ENCODE results near the gene ITGB1. TPM values are rescaled to one million over a fixed set of nuclear protein-coding genes. Genes with fewer than 3 reads are reported as not detected.

Gene ITGB1
- total and polyA plus RNA-seq, 9 donors: 207 to 517 (median 276) TPM

- Histone ChIP-seq H3K36me3 (no peaks in the 10 kb centered on the region), H3K9me3 (no peaks in the 10 kb centered on the region), H3K27ac (no peak overlapping the region), H3K4me1 (ENCODE audit: insufficient read depth) (peaks cover 9% of the 10 kb centered on the region), H3K4me3 (no peak overlapping the region), H3K27me3 (no peaks in the 10 kb centered on the region)
- WGBS, 3 donors: 19 to 34% (median 24%) methylated on average over 3 of the region's 3 CpGs
- no peak for DNase-seq
- intact Hi-C loops (cut with DNase I): no loop called here
- TF ChIP-seq POLR2A (IDR thresholded peaks at IDR 0.05): no peak
- no peak for TF ChIP-seq CTCF (IDR thresholded peaks at IDR 0.05)
- TF ChIP-seq EP300 (IDR thresholded peaks at IDR 0.05): no peak
Observed at GRCh38 chr10:32948451-32948850, 9.6 kb downstream of the ITGB1 start.

DNA sequence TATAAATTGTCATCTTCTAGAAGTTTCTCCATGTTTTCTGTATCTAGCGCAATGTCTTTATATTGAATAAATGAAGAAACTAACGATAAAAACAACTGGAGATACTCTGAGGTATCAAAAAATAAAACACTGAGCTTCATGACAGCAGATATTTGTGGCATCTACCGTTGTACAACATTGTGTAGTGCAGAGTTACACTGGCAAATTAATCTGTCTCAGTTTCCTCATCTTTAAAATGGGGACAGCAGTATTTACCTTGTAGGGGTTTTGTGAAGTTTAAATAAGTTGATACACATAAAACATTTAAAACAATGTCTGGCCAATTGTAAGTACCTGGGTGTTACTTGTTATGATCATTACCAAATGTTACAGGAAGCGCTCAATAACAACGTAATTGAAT, 10.4 kb downstream of the ITGB1 start:
- H3K4me1 ChIP-seq (ENCODE audit: insufficient read depth): peaks cover 7% of the 10 kb centered on the region
- TF ChIP-seq CTCF (IDR thresholded peaks at IDR 0.05) (no peak), EP300 (IDR thresholded peaks at IDR 0.05) (no peak), POLR2A (IDR thresholded peaks at IDR 0.05) (no peak)
- 85 to 91% (median 90%) methylated on average over 5 of the region's 5 CpGs for WGBS, 3 donors
- no peaks in the 10 kb centered on the region for H3K27me3 ChIP-seq
- H3K36me3 ChIP-seq: no peaks in the 10 kb centered on the region
- no peak overlapping the region for H3K4me3 ChIP-seq
- H3K9me3 ChIP-seq: no peaks in the 10 kb centered on the region
- intact Hi-C loops (cut with DNase I): no loop called here
- H3K27ac ChIP-seq: no peak overlapping the region
- DNase-seq: no peak

DNA sequence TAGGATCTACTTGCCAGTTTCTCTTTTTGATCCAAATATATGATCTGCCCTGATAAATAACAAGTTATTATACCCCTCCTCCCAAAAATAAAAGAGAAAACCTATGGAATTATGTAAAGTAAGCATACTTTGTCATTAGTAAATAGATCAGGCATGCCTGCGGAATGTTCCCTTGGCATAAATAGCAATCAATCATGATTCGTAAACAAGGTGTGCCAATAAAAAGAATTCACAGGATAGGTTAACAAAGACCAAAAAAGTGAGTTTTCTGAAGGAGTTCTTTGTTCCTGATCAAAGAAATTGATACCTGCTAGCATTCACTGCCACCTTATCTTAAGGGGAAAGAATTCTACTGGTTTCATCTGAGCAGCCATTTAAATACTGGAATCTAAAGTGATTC, 11.9 kb downstream of the ITGB1 start:
- TF ChIP-seq POLR2A (IDR thresholded peaks at IDR 0.05) (no peak), CTCF (IDR thresholded peaks at IDR 0.05) (no peak), EP300 (IDR thresholded peaks at IDR 0.05) (no peak)
- Histone ChIP-seq H3K36me3 (no peaks in the 10 kb centered on the region), H3K4me3 (no peak overlapping the region), H3K27me3 (no peaks in the 10 kb centered on the region), H3K9me3 (no peaks in the 10 kb centered on the region), H3K4me1 (ENCODE audit: insufficient read depth) (peaks cover 9% of the 10 kb centered on the region), H3K27ac (no peak overlapping the region)
- intact Hi-C loops (cut with DNase I): no loop called here
- no peak for DNase-seq
- 91 to 97% (median 96%) methylated on average over 2 of the region's 2 CpGs for WGBS, 3 donors

DNA sequence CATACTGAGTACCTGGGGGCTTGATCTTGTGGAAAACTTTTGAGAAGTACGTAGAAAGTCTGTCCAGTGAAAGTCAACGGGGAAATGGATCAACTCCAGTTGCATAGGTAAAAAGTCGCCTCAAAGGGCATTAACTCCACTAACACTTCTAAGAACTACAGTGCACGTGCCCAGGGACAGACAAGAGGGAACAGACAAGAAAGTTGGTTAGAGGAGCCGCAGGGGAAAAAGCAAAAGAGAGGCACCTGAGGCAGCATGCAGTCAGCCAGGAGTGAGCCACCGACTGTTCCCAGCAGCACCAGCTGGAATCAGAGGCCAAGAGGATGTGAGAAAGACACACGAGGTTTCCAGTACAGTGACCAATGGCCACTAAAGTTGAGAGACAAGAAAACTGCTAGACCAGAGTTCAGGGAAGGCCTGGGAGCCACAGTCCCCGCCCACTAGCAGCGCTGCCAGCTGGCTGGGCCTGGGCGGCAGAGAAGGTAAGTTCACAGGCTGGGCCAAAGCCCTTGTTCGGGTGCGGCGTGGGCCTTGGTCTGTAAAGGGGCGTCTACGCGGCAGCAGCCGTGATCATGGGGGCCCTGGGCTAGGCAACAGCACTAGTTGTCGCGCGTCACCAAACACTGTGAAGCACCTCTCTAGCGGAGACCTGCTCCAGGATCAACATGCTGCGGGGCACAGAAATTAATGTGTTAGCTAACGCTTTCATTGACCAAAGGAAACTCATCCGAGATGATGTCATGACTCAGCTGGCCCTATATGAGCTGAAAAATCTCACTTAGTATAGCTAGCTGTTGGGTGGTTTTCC, 14.0 kb downstream of the ITGB1 start:
- WGBS, 3 donors: 85 to 90% (median 89%) methylated on average over 24 of the region's 24 CpGs
- no peak overlapping the region for H3K4me3 ChIP-seq
- TF ChIP-seq POLR2A (IDR thresholded peaks at IDR 0.05) (no peak), CTCF (IDR thresholded peaks at IDR 0.05) (no peak), EP300 (IDR thresholded peaks at IDR 0.05) (no peak)
- no peaks in the 10 kb centered on the region for H3K27me3 ChIP-seq
- peaks cover 17% of the 10 kb centered on the region for H3K4me1 ChIP-seq (ENCODE audit: insufficient read depth)
- no peak overlapping the region for H3K27ac ChIP-seq
- H3K36me3 ChIP-seq: no peaks in the 10 kb centered on the region
- DNase-seq: no peak
- H3K9me3 ChIP-seq: no peaks in the 10 kb centered on the region
- intact Hi-C loops (cut with DNase I): no loop called here
